Tibial nerve (tissue), 4 donors: ENCODE measurements around the gene LRRC75B. TPM values are rescaled to one million over a fixed set of nuclear protein-coding genes. Genes with fewer than 3 reads are reported as not detected.

ENCODE experiments used
- DNase-seq, 2 donors: peaks; one replicate each; pipeline ENCODE4 v3.0.0-alpha.2; 2019; ENCODE audit warnings: low spot score in 2 of 2
- H3K27ac ChIP-seq, 4 donors: fragments of 200-600 bp; sonication (generic) in 3 of 4; one replicate each; pipeline ENCODE4 v1.5.1; 2017 to 2019; ENCODE audit warnings: mild to moderate bottlenecking in 1 of 4
- H3K27me3 ChIP-seq, 2 donors: fragments of 200-600 bp; sonication (generic) in 1 of 2; one replicate each; pipeline versions ENCODE4 v1.5.1 to v1.6.0; 2017 to 2019
- H3K36me3 ChIP-seq, 3 donors: fragments of 200-600 bp; sonication (generic); one replicate each; pipeline ENCODE4 v1.5.1; 2018 to 2019
- H3K4me1 ChIP-seq, 4 donors: fragments of 200-600 bp; sonication (generic) in 3 of 4; one replicate each; pipeline ENCODE4 v1.5.1; 2017 to 2019
- H3K4me3 ChIP-seq, 4 donors: fragments of 200-600 bp; sonication (generic) in 3 of 4; one replicate each; pipeline ENCODE4 v1.5.1; 2017 to 2019; ENCODE audit warnings: mild to moderate bottlenecking in 1 of 4, moderate library complexity in 1 of 4
- H3K9me3 ChIP-seq, 4 donors: fragments of 200-600 bp; sonication (generic) in 3 of 4; one replicate each; pipeline ENCODE4 v1.5.1; 2017 to 2019
- EP300 ChIP-seq, 2 donors: sonication (generic); formaldehyde crosslinking; IDR thresholded peaks; one replicate each; pipeline ENCODE4 v1.6.1; 2017; ENCODE audit warnings: antibody characterized with exemption in 2 of 2, mild to moderate bottlenecking in 1 of 2
- POLR2A ChIP-seq, 2 donors: fragments of 450-650 bp; IDR thresholded peaks; one replicate each; pipeline ENCODE4 v1.6.1; 2017; ENCODE audit warnings: antibody characterized with exemption in 2 of 2, mild to moderate bottlenecking in 2 of 2, moderate library complexity in 2 of 2
- WGBS, 2 donors: methylation state at CpG; one replicate each; pipeline ENCODE4 v1.1.5; 2018; 5-methylcytosine and 5-hydroxymethylcytosine counted together
- total RNA-seq, 4 donors: library from RNA; depleted of rRNA; stranded (reverse); fragments of >200 nt; gene quantifications; one replicate each; pipeline ENCODE4 v1.1.0, GENCODE V29; 2016
- TF ChIP-seq, protein P1 (sequence below), 5 experiments: fragments of 200-600 bp in 3 of 5; fragments of 450-650 bp in 2 of 5; sonication (generic) in 3 of 5; IDR thresholded peaks; one replicate each; pipeline ENCODE4 v1.5.1; 2016 to 2019; ENCODE audit warnings: antibody characterized with exemption in 5 of 5, mild to moderate bottlenecking in 3 of 5, moderate library complexity in 2 of 5

Gene LRRC75B
- total RNA-seq, 4 donors from 2014 or later, result 33.5 to 55.7 (median 40.2) TPM

DNA sequence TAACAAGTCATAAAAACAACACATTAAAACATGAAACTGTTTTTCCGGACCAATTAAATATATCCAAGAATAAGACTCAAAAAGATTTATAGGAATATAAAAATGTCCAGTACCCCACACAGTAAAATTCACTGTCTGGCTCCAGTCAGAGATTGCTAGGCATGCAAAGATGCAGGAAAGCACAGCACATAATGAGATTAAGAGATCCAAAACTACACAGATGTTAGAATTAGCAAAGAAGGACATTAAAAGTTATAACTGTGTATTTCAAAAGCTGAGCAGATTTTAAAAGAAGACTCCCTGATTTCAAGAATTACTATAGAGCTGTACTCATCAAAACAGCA, 13.6 kb downstream of the LRRC75B start:
- no peak overlapping the region for H3K4me3 ChIP-seq
- WGBS, 2 donors, result 42 to 57% methylated on average over 1 of the region's 1 CpG
- TF ChIP-seq, protein P1, sequence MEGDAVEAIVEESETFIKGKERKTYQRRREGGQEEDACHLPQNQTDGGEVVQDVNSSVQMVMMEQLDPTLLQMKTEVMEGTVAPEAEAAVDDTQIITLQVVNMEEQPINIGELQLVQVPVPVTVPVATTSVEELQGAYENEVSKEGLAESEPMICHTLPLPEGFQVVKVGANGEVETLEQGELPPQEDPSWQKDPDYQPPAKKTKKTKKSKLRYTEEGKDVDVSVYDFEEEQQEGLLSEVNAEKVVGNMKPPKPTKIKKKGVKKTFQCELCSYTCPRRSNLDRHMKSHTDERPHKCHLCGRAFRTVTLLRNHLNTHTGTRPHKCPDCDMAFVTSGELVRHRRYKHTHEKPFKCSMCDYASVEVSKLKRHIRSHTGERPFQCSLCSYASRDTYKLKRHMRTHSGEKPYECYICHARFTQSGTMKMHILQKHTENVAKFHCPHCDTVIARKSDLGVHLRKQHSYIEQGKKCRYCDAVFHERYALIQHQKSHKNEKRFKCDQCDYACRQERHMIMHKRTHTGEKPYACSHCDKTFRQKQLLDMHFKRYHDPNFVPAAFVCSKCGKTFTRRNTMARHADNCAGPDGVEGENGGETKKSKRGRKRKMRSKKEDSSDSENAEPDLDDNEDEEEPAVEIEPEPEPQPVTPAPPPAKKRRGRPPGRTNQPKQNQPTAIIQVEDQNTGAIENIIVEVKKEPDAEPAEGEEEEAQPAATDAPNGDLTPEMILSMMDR (IDR thresholded peaks at IDR 0.05), result no peak
- no peak for TF ChIP-seq EP300 (IDR thresholded peaks at IDR 0.05)
- H3K4me1 ChIP-seq, result peaks cover 0 to 29% (median 11%) of the 10 kb centered on the region in 4 donors
- peak overlapping the region in 2 of 4 donors; percentile 43 to 64 for H3K27ac ChIP-seq
- no peak for DNase-seq
- peaks cover 0 to 39% (median 0%) of the 10 kb centered on the region in 3 donors for H3K36me3 ChIP-seq
- H3K9me3 ChIP-seq, result no peaks in the 10 kb centered on the region
- H3K27me3 ChIP-seq, result no peaks in the 10 kb centered on the region

DNA sequence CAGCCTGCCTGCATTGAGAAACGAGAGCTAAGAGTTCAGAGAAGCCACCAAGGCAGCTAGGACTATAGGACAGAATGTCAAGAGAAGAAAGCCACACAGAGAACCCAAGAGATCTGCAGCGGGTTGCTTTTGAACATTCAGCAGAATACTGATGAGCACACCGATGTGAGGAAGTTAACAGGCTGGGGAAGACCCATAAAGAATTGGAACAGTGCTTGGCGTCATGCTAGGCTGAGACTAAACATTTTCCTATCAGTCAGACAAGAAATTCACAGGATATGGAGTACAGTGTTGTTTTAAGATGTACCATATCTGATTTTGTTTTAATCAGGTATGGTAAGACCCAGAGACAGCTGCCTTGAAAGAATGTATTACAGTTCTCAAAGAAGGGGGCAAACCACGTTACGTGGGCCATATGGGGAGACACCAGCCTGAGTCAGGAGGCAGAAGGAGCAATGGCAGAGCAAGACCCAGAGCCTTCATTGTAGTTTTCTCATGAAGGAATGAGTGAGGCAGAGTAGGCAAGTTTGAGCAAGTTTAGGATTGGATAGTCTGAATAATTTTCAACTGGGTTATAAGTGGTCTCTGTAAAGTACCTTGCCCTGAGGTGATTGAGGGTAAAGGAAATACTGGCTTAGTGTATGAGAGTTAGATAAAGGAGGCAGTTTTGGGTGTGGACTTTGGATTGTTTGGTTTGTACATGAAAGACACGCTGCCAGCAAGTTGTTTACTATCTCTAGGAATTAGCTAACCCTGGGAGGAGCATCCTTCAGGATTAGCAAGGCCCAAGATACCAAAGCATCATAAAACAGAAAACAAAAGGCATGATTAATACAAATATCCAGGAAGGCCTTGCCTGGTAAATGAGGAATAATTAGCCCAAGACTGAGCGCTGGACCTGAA, 14.3 kb downstream of the LRRC75B start:
- no peak overlapping the region for H3K4me3 ChIP-seq
- no peaks in the 10 kb centered on the region for H3K27me3 ChIP-seq
- H3K27ac ChIP-seq, result peak overlapping the region in 3 of 4 donors; percentile 26 to 64 (median 43)
- no peak for TF ChIP-seq EP300 (IDR thresholded peaks at IDR 0.05)
- TF ChIP-seq POLR2A (IDR thresholded peaks at IDR 0.05), result no peak
- TF ChIP-seq, protein P1 (IDR thresholded peaks at IDR 0.05), result no peak
- 76 to 78% methylated on average over 8 of the region's 8 CpGs for WGBS, 2 donors
- H3K36me3 ChIP-seq, result peaks cover 0 to 45% (median 0%) of the 10 kb centered on the region in 3 donors
- no peak for DNase-seq
- H3K9me3 ChIP-seq, result no peaks in the 10 kb centered on the region
- H3K4me1 ChIP-seq, result peaks cover 0 to 23% (median 5%) of the 10 kb centered on the region in 4 donors

- Histone ChIP-seq H3K4me1 (peaks cover 0 to 23% (median 0%) of the 10 kb centered on the region in 4 donors), H3K27ac (no peak overlapping the region), H3K4me3 (no peak overlapping the region), H3K27me3 (no peaks in the 10 kb centered on the region), H3K36me3 (peaks cover 0 to 64% (median 12%) of the 10 kb centered on the region in 3 donors), H3K9me3 (no peaks in the 10 kb centered on the region)
- 72 to 79% methylated on average over 1 of the region's 1 CpG for WGBS, 2 donors
- TF ChIP-seq POLR2A (IDR thresholded peaks at IDR 0.05), result no peak
- TF ChIP-seq EP300 (IDR thresholded peaks at IDR 0.05), result no peak
- TF ChIP-seq, protein P1 (IDR thresholded peaks at IDR 0.05), result no peak
- DNase-seq, result no peak
Observed at GRCh38 chr22:24576778-24577177, 16.1 kb downstream of the LRRC75B start.

DNA sequence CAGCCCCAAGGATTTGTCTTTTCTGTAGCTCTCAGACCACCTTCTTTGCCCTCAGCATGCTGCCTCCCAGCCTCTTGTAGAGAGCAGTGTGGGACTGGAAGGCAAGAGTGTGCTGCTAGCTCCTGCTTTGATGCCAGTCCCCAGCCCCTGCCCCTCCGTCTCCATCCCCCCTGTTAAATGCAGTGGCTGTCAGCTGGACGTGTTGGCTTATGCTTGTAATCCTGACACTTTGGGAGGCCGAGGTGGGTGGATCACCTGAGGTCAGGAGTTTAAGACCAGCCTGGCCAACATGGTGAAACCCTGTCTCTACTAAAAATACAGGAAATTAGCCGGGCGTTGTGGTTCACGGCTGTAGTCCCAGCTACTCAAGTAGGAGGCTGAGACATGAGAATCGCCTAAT, 21.6 kb downstream of the LRRC75B start:
- no peak for TF ChIP-seq POLR2A (IDR thresholded peaks at IDR 0.05)
- TF ChIP-seq EP300 (IDR thresholded peaks at IDR 0.05), result no peak
- TF ChIP-seq, protein P1 (IDR thresholded peaks at IDR 0.05), result no peak
- no peak for DNase-seq
- Histone ChIP-seq H3K4me3 (no peak overlapping the region), H3K4me1 (peaks cover 0 to 40% (median 3%) of the 10 kb centered on the region in 4 donors), H3K9me3 (no peaks in the 10 kb centered on the region), H3K27me3 (no peaks in the 10 kb centered on the region), H3K36me3 (peaks cover 8 to 85% (median 30%) of the 10 kb centered on the region in 3 donors), H3K27ac (peak overlapping the region in 2 of 4 donors; percentile 25 to 51)
- WGBS, 2 donors, result 70 to 84% methylated on average over 7 of the region's 7 CpGs

GRCh38 chr22:24567668-24568067, 25.2 kb downstream of the LRRC75B start:
- H3K9me3 ChIP-seq, result no peaks in the 10 kb centered on the region
- H3K36me3 ChIP-seq, result peaks cover 8 to 51% (median 27%) of the 10 kb centered on the region in 3 donors
- DNase-seq, result no peak
- no peak overlapping the region for H3K27ac ChIP-seq
- 84 to 85% methylated on average over 10 of the region's 10 CpGs for WGBS, 2 donors
- peaks cover 3 to 69% (median 14%) of the 10 kb centered on the region in 4 donors for H3K4me1 ChIP-seq
- TF ChIP-seq, protein P1 (IDR thresholded peaks at IDR 0.05), result no peak
- no peak for TF ChIP-seq POLR2A (IDR thresholded peaks at IDR 0.05)
- no peak for TF ChIP-seq EP300 (IDR thresholded peaks at IDR 0.05)
- no peak overlapping the region for H3K4me3 ChIP-seq
- no peaks in the 10 kb centered on the region for H3K27me3 ChIP-seq
